Hepatocyte (in vitro differentiated cells): ENCODE results near the gene UGT1A6. TPM values are rescaled to one million over a fixed set of nuclear protein-coding genes. Genes with fewer than 3 reads are reported as not detected.

Source experiments
- DNase-seq: peaks from one replicate; pipeline ENCODE4 v3.0.0-alpha.2; 2016; ENCODE audit warnings: low spot score
- H2AFZ ChIP-seq: fragments of 200-600 bp; sonication (generic); 2 replicates; pipeline ENCODE4 v1.6.0; 2016; ENCODE audit warnings: antibody characterized with exemption, mild to moderate bottlenecking
- H3K27ac ChIP-seq: fragments of 200-600 bp; sonication (generic); 2 replicates; pipeline ENCODE4 v1.5.1; 2016; ENCODE audit warnings: mild to moderate bottlenecking
- H3K27me3 ChIP-seq: fragments of 200-600 bp; sonication (generic); 2 replicates; pipeline ENCODE4 v1.6.1; 2016
- H3K36me3 ChIP-seq: fragments of 200-600 bp; sonication (generic); replicated peaks from 2 replicates; pipeline ENCODE4 v1.5.1; 2016; ENCODE audit warnings: low read depth; ENCODE audit not compliant: insufficient read depth
- H3K4me1 ChIP-seq: fragments of 200-600 bp; sonication (generic); 2 replicates; pipeline ENCODE4 v1.5.1; 2016; ENCODE audit warnings: mild to moderate bottlenecking, moderate library complexity; ENCODE audit not compliant: insufficient read depth
- H3K4me2 ChIP-seq: fragments of 200-600 bp; sonication (generic); 2 replicates; pipeline ENCODE4 v1.6.0; 2016
- H3K4me3 ChIP-seq: fragments of 200-600 bp; sonication (generic); 2 replicates; pipeline ENCODE4 v1.5.1; 2016; ENCODE audit warnings: mild to moderate bottlenecking
- H3K79me2 ChIP-seq: fragments of 200-600 bp; sonication (generic); 2 replicates; pipeline ENCODE4 v1.6.0; 2017; ENCODE audit warnings: mild to moderate bottlenecking
- H3K9me2 ChIP-seq: fragments of 200-600 bp; sonication (generic); replicated peaks from 2 replicates; pipeline ENCODE4 v1.6.0; 2017; ENCODE audit warnings: mild to moderate bottlenecking; ENCODE audit not compliant: insufficient read depth
- H3K9me3 ChIP-seq: fragments of 200-600 bp; sonication (generic); 2 replicates; pipeline ENCODE4 v1.5.1; 2016; ENCODE audit warnings: low read depth, mild to moderate bottlenecking
- H4K20me1 ChIP-seq: fragments of 200-600 bp; sonication (generic); 2 replicates; pipeline ENCODE4 v1.6.0; 2016; ENCODE audit warnings: mild to moderate bottlenecking; ENCODE audit not compliant: insufficient read depth, poor library complexity, severe bottlenecking
- EZH2 ChIP-seq: fragments of 200-600 bp; sonication (generic); IDR thresholded peaks from 2 replicates; pipeline ENCODE4 v1.6.1; 2016; ENCODE audit warnings: antibody characterized with exemption, mild to moderate bottlenecking, borderline replicate concordance
- EZH2phosphoT487 ChIP-seq: fragments of 200-600 bp; sonication (generic); IDR thresholded peaks from one replicate; pipeline ENCODE4 v1.6.1; 2018; ENCODE audit warnings: antibody characterized with exemption, mild to moderate bottlenecking, low read depth, moderate library complexity; ENCODE audit not compliant: unreplicated experiment, severe bottlenecking
- WGBS: methylation state at CpG from one replicate; pipeline ENCODE4 v1.1.6; 2016; ENCODE audit warnings: low lambda C conversion rate; ENCODE audit errors: missing lambda C conversion rate; 5-methylcytosine and 5-hydroxymethylcytosine counted together
- polyA plus RNA-seq: library from polyadenylated mRNA; unstranded; fragments of >200 nt; fragmentation: Nextera tagmentation; extraction: Ambion mirVana; gene quantifications from 2 replicates; pipeline ENCODE4 v1.2.1, GENCODE V29; 2016
- total RNA-seq: library from RNA; depleted of rRNA; stranded (reverse); fragments of >200 nt; gene quantifications from 2 replicates; pipeline ENCODE4 v1.2.3, GENCODE V29; 2014
- TF ChIP-seq, protein P1 (sequence below): fragments of 200-600 bp; sonication (generic); IDR thresholded peaks from 2 replicates; pipeline ENCODE4 v1.5.1; 2016; ENCODE audit warnings: antibody characterized with exemption, mild to moderate bottlenecking; ENCODE audit not compliant: poor library complexity

UGT1A6 gene
- total and polyA plus RNA-seq, 2 experiments from 2014 or later = 0.77 to 3.4 TPM

DNA sequence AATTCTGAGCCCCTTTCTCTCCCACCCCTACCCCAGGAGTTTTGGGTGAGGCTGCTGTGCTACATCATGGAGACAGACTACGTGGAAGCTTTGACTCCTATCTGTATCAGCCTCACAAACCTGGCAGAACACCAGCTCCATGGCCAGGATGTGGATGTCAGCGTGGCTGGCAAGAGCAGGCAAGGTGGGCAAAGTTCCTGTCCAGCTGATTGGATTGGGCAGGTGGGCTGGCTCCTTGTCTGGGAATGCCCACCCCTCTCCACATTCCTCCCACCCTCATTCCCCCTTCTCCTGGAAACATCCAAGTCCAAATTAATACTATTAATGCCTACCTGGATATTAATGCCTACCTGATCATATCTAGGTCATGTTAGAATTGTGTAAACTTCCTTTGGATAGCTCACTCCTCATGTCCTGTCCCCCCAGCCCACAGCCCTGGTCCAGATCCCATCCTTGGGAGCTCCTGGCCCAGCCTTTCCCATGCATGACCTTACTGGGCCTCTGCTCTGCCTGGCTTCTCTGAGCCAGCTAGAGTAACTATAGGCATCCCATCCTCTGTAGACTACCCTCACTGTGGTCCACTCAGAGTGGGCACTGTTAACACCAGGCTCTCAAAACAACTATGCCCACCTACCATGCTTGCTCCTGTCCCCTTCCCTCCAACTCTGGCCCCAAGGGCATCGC, 109.6 kb downstream of the UGT1A6 start:
- H3K27me3 ChIP-seq = no peaks in the 10 kb centered on the region
- no peak overlapping the region for H2AFZ ChIP-seq
- no peaks in the 10 kb centered on the region for H3K79me2 ChIP-seq
- 74% methylated on average over 3 of the region's 3 CpGs for WGBS
- no peaks in the 10 kb centered on the region for H3K4me1 ChIP-seq
- H4K20me1 ChIP-seq = no peaks in the 10 kb centered on the region
- no peak for DNase-seq
- no peaks in the 10 kb centered on the region for H3K36me3 ChIP-seq
- TF ChIP-seq EZH2phosphoT487 = no peak
- TF ChIP-seq EZH2 = no peak
- TF ChIP-seq, protein P1, sequence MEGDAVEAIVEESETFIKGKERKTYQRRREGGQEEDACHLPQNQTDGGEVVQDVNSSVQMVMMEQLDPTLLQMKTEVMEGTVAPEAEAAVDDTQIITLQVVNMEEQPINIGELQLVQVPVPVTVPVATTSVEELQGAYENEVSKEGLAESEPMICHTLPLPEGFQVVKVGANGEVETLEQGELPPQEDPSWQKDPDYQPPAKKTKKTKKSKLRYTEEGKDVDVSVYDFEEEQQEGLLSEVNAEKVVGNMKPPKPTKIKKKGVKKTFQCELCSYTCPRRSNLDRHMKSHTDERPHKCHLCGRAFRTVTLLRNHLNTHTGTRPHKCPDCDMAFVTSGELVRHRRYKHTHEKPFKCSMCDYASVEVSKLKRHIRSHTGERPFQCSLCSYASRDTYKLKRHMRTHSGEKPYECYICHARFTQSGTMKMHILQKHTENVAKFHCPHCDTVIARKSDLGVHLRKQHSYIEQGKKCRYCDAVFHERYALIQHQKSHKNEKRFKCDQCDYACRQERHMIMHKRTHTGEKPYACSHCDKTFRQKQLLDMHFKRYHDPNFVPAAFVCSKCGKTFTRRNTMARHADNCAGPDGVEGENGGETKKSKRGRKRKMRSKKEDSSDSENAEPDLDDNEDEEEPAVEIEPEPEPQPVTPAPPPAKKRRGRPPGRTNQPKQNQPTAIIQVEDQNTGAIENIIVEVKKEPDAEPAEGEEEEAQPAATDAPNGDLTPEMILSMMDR = no peak
- H3K4me3 ChIP-seq = no peak overlapping the region
- H3K4me2 ChIP-seq = no peak overlapping the region
- H3K27ac ChIP-seq = no peak overlapping the region
- H3K9me3 ChIP-seq = no peaks in the 10 kb centered on the region
- H3K9me2 ChIP-seq = no peaks in the 10 kb centered on the region

DNA sequence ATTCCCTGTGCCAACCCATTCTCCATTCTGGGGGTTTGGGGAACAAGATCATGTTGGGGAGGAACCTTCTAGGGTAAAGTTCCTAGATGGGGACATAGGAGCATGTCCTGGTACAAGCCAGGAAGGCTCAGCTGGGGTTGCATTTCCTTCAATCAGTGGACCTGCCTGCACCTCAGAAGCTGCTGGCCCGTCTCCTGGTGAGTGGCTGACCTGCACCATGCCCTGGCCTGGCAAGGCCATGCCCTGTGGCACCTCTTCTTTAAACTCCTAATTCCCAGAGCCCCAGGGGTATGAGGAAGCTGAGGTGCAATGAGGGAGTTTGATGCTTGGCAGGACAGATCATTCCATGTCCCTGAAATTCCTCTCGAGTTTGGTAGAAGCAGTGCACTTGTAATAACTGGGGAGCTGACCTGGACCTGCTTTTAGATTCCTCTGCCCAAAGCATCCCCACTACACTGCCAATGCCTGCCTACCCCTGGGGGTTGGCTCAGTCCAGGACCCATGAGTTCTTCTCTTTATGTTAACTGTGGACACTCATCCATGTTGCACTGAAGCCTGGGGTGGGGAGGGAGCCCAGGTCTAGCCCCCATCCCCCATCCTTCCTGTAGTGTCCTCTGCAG, 110.7 kb downstream of the UGT1A6 start:
- DNase-seq = no peak

DNA sequence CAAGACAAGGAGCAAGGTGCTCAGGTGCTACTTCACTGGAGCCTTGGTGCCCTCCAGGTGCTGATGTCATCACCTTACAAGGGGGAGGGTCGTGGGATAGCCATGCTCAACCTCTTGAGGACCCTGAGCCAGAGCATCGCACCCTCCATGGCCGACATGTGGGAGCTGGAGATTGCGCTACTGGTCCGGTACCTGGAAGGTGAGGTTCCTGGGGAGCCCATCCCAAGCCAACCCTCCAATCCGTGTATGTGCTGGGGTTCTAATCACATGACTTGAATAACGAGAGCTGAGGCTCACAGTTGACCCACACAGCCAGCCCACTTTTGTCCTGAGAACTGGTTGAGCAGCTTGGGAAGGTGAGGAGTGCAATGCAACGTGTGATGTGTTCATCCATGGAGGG, 111.3 kb downstream of the UGT1A6 start:
- Histone ChIP-seq H3K27ac (no peak overlapping the region), H4K20me1 (no peaks in the 10 kb centered on the region), H2AFZ (no peak overlapping the region), H3K9me2 (no peaks in the 10 kb centered on the region), H3K27me3 (no peaks in the 10 kb centered on the region), H3K9me3 (no peaks in the 10 kb centered on the region), H3K36me3 (no peaks in the 10 kb centered on the region), H3K4me2 (no peak overlapping the region), H3K4me1 (no peaks in the 10 kb centered on the region), H3K4me3 (no peak overlapping the region), H3K79me2 (no peaks in the 10 kb centered on the region)
- WGBS = 68% methylated on average over 8 of the region's 8 CpGs
- TF ChIP-seq EZH2phosphoT487 (no peak), EZH2 (no peak)
- TF ChIP-seq, protein P1 = no peak
- no peak for DNase-seq

More for the DNA sequence above, 110.7 kb downstream of the UGT1A6 start:
- Histone ChIP-seq H3K36me3 (no peaks in the 10 kb centered on the region), H3K79me2 (no peaks in the 10 kb centered on the region), H2AFZ (no peak overlapping the region), H4K20me1 (no peaks in the 10 kb centered on the region), H3K27ac (no peak overlapping the region), H3K9me3 (no peaks in the 10 kb centered on the region), H3K9me2 (no peaks in the 10 kb centered on the region), H3K4me1 (no peaks in the 10 kb centered on the region), H3K27me3 (no peaks in the 10 kb centered on the region), H3K4me3 (no peak overlapping the region), H3K4me2 (no peak overlapping the region)
- 81% methylated on average over 2 of the region's 2 CpGs for WGBS
- TF ChIP-seq EZH2 (no peak), EZH2phosphoT487 (no peak)
- TF ChIP-seq, protein P1 = no peak
